GM12873 (cell line): ENCODE measurements around the gene CCK.

Experiments
- CTCF ChIP-seq: IDR thresholded peaks from 2 replicates; pipeline ENCODE4 v1.5.1; 2012; ENCODE audit warnings: low read depth, mild to moderate bottlenecking, moderate library complexity, low read length, control low read depth; ENCODE audit not compliant: insufficient read depth; ENCODE audit errors: missing control alignments

The CCK gene

GRCh38 chr3:42230860-42231259, 35.1 kb downstream of the CCK start:
- TF ChIP-seq CTCF, result no peak

DNA sequence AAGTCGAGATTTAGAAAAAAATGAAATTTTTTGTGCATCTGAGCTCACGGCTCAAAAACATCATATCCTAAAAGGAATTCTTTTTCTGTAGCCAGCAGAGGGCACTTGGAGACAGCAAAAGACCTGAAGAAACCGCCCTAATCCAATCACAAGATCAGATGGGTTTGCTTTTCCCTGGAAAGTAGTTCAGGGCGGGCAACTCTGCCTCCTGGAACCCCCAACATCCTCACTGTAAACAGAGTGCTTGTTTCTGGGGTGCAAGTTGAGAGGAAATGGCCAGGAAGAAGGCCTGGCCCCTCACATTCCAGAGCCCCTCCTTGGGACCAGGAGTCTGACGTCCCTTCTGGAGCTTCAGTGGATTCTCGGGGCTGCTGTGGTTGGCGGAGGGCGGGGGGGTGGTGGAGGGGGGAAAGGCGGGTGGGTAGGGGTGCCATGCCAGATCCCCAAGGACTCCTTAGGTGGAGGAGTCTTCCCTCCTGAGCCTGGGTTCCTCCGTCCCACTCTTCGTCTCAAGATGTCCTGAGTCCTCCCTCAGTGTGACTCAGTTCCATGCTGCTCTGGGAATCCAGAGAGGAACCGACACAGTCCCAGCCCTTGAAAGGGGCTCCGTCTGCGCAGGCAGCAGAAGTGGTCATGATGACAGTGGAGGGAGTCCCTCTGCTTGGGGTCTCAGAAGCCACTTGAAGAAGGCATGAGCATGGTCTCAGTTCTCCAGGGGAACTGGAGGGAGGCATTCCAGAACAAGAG, 35.9 kb downstream of the CCK start:
- TF ChIP-seq CTCF, result peak; percentile 43

GRCh38 chr3:42229266-42229941, 36.6 kb downstream of the CCK start:
- TF ChIP-seq CTCF, result no peak

GRCh38 chr3:42228796-42229195, 37.2 kb downstream of the CCK start:
- peak; percentile 58 for TF ChIP-seq CTCF

GRCh38 chr3:42226470-42227425, 39.2 kb downstream of the CCK start:
- no peak for TF ChIP-seq CTCF

GRCh38 chr3:42225486-42226363, 40.3 kb downstream of the CCK start:
- TF ChIP-seq CTCF, result no peak
